Mesendoderm (in vitro differentiated cells): ENCODE data around the gene USP7.

Experiments
- DNase-seq: peaks from one replicate; pipeline ENCODE4 v3.0.0; 2013
- H2AK5ac ChIP-seq: 2 replicates; pipeline ENCODE4 v1.6.1; 2013; ENCODE audit warnings: low read length, inconsistent platforms
- H2BK120ac ChIP-seq: 2 replicates; pipeline ENCODE4 v1.6.1; 2013; ENCODE audit warnings: low read depth, mild to moderate bottlenecking, low read length, moderate library complexity, mixed read lengths
- H2BK15ac ChIP-seq: replicated peaks from 2 replicates; pipeline ENCODE4 v1.6.1; 2013; ENCODE audit warnings: low read depth, mild to moderate bottlenecking, moderate library complexity
- H2BK5ac ChIP-seq: 2 replicates; pipeline ENCODE4 v1.6.1; 2013; ENCODE audit warnings: low read length, inconsistent platforms
- H3K18ac ChIP-seq: 2 replicates; pipeline ENCODE4 v1.6.1; 2013; ENCODE audit warnings: mild to moderate bottlenecking, low read length, mixed read lengths
- H3K23ac ChIP-seq: one replicate; pipeline ENCODE4 v1.6.1; 2013; ENCODE audit warnings: low read length
- H3K27ac ChIP-seq: 2 replicates; pipeline ENCODE4 v1.5.1; 2013; ENCODE audit warnings: low read depth, mild to moderate bottlenecking, inconsistent platforms, low read length, moderate library complexity
- H3K27me3 ChIP-seq: 2 replicates; pipeline ENCODE4 v1.6.1; 2013; ENCODE audit warnings: low read length, control low read depth, mild to moderate bottlenecking, inconsistent platforms; ENCODE audit not compliant: insufficient read depth, poor library complexity
- H3K36me3 ChIP-seq: 2 replicates; pipeline ENCODE4 v1.6.1; 2013; ENCODE audit warnings: low read length, inconsistent platforms; ENCODE audit not compliant: control insufficient read depth, insufficient read depth
- H3K4ac ChIP-seq: one replicate; pipeline ENCODE4 v1.6.1; 2013; ENCODE audit warnings: low read depth, mild to moderate bottlenecking, low read length, moderate library complexity
- H3K4me1 ChIP-seq: 2 replicates; pipeline ENCODE4 v1.6.1; 2013; ENCODE audit warnings: low read depth, low read length, inconsistent platforms; ENCODE audit not compliant: control insufficient read depth
- H3K4me2 ChIP-seq: 2 replicates; pipeline ENCODE4 v1.6.1; 2013; ENCODE audit warnings: low read length
- H3K4me3 ChIP-seq: 2 replicates; pipeline ENCODE4 v1.5.1; 2013; ENCODE audit warnings: mild to moderate bottlenecking, low read length
- H3K56ac ChIP-seq: one replicate; pipeline ENCODE4 v1.6.1; 2013; ENCODE audit warnings: low read length
- H3K79me1 ChIP-seq: 2 replicates; pipeline ENCODE4 v1.6.1; 2013; ENCODE audit warnings: low read length, inconsistent platforms
- H3K79me2 ChIP-seq: 2 replicates; pipeline ENCODE4 v1.6.1; 2013; ENCODE audit warnings: mild to moderate bottlenecking, low read length; ENCODE audit not compliant: control insufficient read depth, insufficient read depth
- H3K9ac ChIP-seq: 2 replicates; pipeline ENCODE4 v1.6.1; 2013; ENCODE audit warnings: low read length, inconsistent platforms
- H4K5ac ChIP-seq: one replicate; pipeline ENCODE4 v1.6.1; 2013; ENCODE audit warnings: low read length
- H4K8ac ChIP-seq: one replicate; pipeline ENCODE4 v1.6.1; 2013; ENCODE audit warnings: low read depth, mild to moderate bottlenecking, control low read depth, low read length, moderate library complexity
- WGBS: extraction: QIAGEN DNeasy Blood & Tissue Kit; methylation state at CpG from one replicate; pipeline ENCODE4 v1.1.7; 2013; ENCODE audit warnings: low lambda C conversion rate, missing lambda C conversion rate; ENCODE audit not compliant: insufficient coverage; ENCODE audit errors: extremely low coverage; 5-methylcytosine and 5-hydroxymethylcytosine counted together

Gene USP7

GRCh38 chr16:8853611-8854010 is 110.1 kb downstream of the USP7 start:
- Histone ChIP-seq H3K27ac (no peak overlapping the region), H4K5ac (no peak overlapping the region), H3K4me3 (no peak overlapping the region), H3K9ac (no peak overlapping the region), H3K23ac (no peak overlapping the region), H4K8ac (no peak overlapping the region), H3K79me1 (peaks cover 2% of the 10 kb centered on the region), H2BK5ac (no peak overlapping the region), H3K4me2 (no peak overlapping the region), H2AK5ac (no peak overlapping the region), H3K4ac (no peak overlapping the region), H3K36me3 (peaks cover 15% of the 10 kb centered on the region), H3K56ac (no peak overlapping the region), H3K4me1 (no peaks in the 10 kb centered on the region), H3K27me3 (no peaks in the 10 kb centered on the region), H2BK120ac (no peak overlapping the region), H2BK15ac (no peak overlapping the region), H3K18ac (no peak overlapping the region), H3K79me2 (peaks cover 2% of the 10 kb centered on the region)
- no peak for DNase-seq
- WGBS: no CpG with 5 or more reads among the region's 7 CpGs

- Histone ChIP-seq H3K23ac (no peak overlapping the region), H3K4me2 (no peak overlapping the region), H3K4me1 (no peaks in the 10 kb centered on the region), H3K18ac (no peak overlapping the region), H2BK15ac (no peak overlapping the region), H4K8ac (no peak overlapping the region), H3K27me3 (no peaks in the 10 kb centered on the region), H3K27ac (no peak overlapping the region), H2BK5ac (no peak overlapping the region), H3K79me2 (no peaks in the 10 kb centered on the region), H3K9ac (no peak overlapping the region), H3K4ac (no peak overlapping the region), H2BK120ac (no peak overlapping the region), H3K4me3 (no peak overlapping the region), H3K79me1 (peaks cover 2% of the 10 kb centered on the region), H3K36me3 (peaks cover 17% of the 10 kb centered on the region), H4K5ac (no peak overlapping the region), H2AK5ac (no peak overlapping the region), H3K56ac (no peak overlapping the region)
- no CpG with 5 or more reads among the region's 7 CpGs for WGBS
- no peak for DNase-seq
These were observed 110.6 kb downstream of the USP7 start for GRCh38 chr16:8853150-8853549.

DNA sequence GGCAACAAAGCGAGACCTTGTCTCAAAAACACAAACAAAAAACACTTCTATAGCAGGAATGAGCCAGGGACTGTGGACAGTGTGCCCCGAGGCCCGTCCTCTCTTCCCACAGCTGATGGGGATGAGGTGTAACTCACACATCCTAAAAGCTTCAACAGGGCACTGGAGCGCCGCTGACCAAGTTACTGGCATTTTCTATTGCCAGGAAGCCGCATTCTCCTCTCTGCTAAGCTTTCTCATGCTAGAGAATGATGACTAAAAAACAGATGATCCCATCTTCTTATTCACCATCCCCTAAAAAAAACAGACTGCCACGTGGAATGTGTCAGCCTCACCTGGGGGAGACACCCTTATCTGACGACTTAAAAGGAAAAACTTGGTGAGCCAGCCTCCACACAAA is 111.2 kb downstream of the USP7 start:
- Histone ChIP-seq H3K4ac (no peak overlapping the region), H3K79me2 (no peaks in the 10 kb centered on the region)

GRCh38 chr16:8851761-8852403 is 111.8 kb downstream of the USP7 start:
- no CpG with 5 or more reads among the region's 8 CpGs for WGBS
- H3K56ac ChIP-seq: no peak overlapping the region
- no peak overlapping the region for H3K18ac ChIP-seq
- no peak overlapping the region for H2AK5ac ChIP-seq
- no peak overlapping the region for H4K5ac ChIP-seq
- H3K79me1 ChIP-seq: no peaks in the 10 kb centered on the region
- no peak overlapping the region for H3K23ac ChIP-seq
- H4K8ac ChIP-seq: no peak overlapping the region
- H3K36me3 ChIP-seq: peaks cover 14% of the 10 kb centered on the region
- no peak overlapping the region for H3K4ac ChIP-seq
- no peak for DNase-seq
- no peak overlapping the region for H3K4me2 ChIP-seq
- no peak overlapping the region for H3K27ac ChIP-seq
- no peaks in the 10 kb centered on the region for H3K4me1 ChIP-seq
- no peak overlapping the region for H3K9ac ChIP-seq
- H2BK5ac ChIP-seq: no peak overlapping the region
- H3K4me3 ChIP-seq: no peak overlapping the region
- no peak overlapping the region for H2BK120ac ChIP-seq
- H2BK15ac ChIP-seq: no peak overlapping the region
- no peaks in the 10 kb centered on the region for H3K27me3 ChIP-seq
- no peaks in the 10 kb centered on the region for H3K79me2 ChIP-seq

More for the DNA sequence above, 111.2 kb downstream of the USP7 start:
- H2BK15ac ChIP-seq: no peak overlapping the region
- H4K5ac ChIP-seq: no peak overlapping the region
- H3K27me3 ChIP-seq: no peaks in the 10 kb centered on the region
- WGBS: no CpG with 5 or more reads among the region's 8 CpGs
- no peak overlapping the region for H3K4me2 ChIP-seq
- H3K18ac ChIP-seq: no peak overlapping the region
- no peaks in the 10 kb centered on the region for H3K4me1 ChIP-seq
- H3K79me1 ChIP-seq: no peaks in the 10 kb centered on the region
- no peak overlapping the region for H2BK5ac ChIP-seq
- no peak overlapping the region for H2BK120ac ChIP-seq
- no peak overlapping the region for H4K8ac ChIP-seq
- DNase-seq: no peak
- H3K4me3 ChIP-seq: no peak overlapping the region
- no peak overlapping the region for H3K23ac ChIP-seq
- no peak overlapping the region for H3K27ac ChIP-seq
- no peak overlapping the region for H3K56ac ChIP-seq
- peaks cover 16% of the 10 kb centered on the region for H3K36me3 ChIP-seq
- H3K9ac ChIP-seq: no peak overlapping the region
- H2AK5ac ChIP-seq: no peak overlapping the region

DNA sequence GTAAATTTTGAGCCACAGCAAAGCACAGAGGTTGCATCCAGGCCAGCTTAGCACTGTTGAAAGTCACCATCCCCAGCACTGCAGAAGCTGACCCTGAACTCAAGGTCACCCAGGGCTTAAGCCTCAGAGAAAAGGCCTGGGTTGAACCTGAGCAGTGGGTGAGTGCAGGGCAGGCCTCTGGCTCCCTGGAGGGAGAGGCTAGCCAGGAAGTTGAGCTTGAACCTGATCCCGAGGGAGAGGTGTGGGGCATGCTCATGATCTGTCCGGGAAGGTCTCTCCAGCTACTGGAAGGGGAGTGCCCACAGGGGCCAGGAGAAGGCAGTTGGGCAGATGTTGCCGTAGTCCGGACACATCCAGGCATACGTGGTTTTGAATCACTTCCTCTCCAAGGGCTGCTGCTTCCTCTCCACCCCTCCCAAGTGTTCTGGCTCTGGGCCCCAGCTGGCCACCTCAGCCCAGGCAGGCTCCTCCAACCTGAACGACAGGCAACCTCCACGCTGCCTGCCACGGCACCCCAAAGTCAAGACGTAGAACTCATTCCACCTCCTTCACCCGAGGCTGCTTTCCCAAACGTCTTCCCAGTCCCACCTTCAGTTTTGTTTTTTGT is 113.3 kb downstream of the USP7 start:
- Histone ChIP-seq H2BK15ac (no peak overlapping the region), H2BK120ac (no peak overlapping the region), H3K4ac (no peak overlapping the region), H2BK5ac (no peak overlapping the region), H3K4me1 (no peaks in the 10 kb centered on the region), H3K27ac (no peak overlapping the region), H3K56ac (no peak overlapping the region), H4K8ac (no peak overlapping the region), H3K4me2 (no peak overlapping the region), H2AK5ac (no peak overlapping the region), H3K18ac (no peak overlapping the region), H3K36me3 (peaks cover 12% of the 10 kb centered on the region), H3K23ac (no peak overlapping the region), H4K5ac (no peak overlapping the region), H3K79me2 (no peaks in the 10 kb centered on the region), H3K4me3 (no peak overlapping the region), H3K27me3 (no peaks in the 10 kb centered on the region), H3K79me1 (peaks cover 6% of the 10 kb centered on the region), H3K9ac (no peak overlapping the region)
- no peak for DNase-seq
- WGBS: no CpG with 5 or more reads among the region's 11 CpGs
